ENCODE results near the gene KRTAP26-1.
A peak's percentile ranks its signal among the peaks of the same experiment; 100 is the strongest.

Gene KRTAP26-1, protein sequence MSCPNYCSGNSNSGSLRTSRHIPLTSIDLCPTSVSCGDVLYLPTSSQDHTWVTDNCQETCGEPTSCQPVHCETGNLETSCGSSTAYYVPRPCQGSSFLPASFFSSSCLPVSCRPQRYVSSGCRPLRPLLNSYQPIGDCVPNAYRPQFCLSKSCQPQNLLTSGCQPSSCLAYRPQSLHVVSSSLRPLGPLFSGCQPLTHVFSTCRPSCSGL

DNA sequence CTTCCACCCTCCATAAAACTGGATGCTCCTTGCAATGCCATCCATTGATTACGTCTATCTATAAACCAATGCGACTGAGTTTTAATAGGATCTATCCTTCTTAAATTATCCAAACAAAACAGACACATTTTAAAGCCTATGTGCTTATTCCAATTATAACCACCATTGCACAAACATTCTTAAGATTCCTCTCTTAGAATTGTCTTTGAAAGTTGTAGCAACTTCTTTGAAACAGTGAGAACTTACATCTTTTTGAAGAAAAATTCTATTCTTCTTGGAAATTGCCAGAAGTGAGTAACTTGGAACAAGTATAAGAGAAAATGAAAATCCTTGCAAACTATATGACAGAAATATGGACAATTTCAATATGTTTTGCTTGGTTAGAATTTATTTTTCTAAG lies at the start of gene KRTAP26-1:
TSS of gene KRTAP26-1 (minus strand) at position 101 of the 400 bp plus-strand sequence. CDS start 280 bp downstream, outside the sequence.
- no peak for DNase-seq

DNA sequence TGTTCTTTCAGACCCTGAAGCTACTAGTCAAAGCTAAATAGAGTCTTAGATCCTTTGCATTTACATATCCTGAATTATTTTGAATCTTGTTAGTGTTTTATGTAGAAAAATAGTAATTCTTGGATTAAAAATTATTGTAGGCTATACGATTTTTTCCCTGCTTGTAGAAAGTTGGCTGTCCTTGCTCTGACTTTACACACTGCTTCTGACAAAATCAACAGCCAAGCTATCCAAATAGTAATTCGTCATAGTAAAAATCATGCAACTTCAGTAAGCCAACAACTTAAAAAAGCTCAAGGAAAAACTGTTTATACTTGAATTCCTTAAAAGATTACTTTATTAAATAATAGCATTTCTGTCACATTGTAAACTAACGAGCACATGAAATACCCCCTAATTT lies 35.8 kb upstream of the KRTAP26-1 start:
- no peak for DNase-seq

DNA sequence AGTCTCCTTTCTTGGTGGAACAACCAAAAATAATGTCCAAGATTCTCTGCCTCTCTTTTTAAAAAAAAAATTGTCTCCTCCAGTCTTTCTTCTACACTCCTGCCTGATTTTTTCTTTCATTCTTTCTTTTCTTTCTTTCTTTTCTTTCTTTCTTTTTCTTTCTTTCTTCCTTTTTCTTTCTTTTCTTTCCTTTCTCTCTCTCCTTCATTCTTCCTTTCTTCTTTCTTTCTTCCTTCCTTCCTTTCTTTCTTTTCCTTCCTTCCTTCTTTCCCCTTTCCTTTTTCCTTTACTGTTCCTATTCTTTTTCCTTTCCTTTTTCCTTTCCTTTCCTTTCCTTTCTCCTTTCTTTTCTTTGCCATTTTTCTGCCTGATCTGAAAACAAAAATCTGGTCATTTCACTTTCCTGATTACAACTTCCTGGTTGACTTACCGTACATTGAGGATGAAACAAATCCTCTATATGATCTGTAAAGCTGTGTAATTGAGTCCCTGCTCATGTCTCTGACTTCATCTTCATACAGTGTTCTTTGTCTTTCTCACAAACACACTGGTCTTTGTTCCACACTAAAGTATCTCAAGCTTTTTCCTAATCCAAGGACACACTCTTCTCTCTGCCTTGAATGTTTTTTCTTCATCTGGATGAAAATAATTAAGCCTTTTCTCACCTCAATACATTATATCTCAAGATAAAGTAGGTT lies 34.3 kb upstream of the KRTAP26-1 start:
- DNase-seq = no peak

DNA sequence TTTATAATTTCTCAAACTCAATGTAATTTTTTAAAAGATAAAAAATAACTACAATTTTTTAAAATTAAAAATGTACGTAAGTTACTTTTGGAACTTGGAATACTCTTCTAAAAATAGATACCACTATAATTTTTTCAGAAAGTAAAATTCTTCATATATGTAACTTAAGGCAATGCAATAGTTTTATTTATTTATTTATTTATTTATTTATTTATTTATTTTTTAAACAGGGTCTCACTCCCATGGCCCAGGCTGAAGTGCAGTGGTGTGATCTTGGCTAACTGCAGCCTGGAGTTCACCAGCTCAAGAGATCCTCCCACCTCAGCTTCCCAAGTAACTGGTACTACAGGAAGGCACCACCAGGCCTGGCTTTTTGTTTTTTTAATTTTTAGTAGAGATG lies 31.4 kb upstream of the KRTAP26-1 start:
- DNase-seq = no peak

DNA sequence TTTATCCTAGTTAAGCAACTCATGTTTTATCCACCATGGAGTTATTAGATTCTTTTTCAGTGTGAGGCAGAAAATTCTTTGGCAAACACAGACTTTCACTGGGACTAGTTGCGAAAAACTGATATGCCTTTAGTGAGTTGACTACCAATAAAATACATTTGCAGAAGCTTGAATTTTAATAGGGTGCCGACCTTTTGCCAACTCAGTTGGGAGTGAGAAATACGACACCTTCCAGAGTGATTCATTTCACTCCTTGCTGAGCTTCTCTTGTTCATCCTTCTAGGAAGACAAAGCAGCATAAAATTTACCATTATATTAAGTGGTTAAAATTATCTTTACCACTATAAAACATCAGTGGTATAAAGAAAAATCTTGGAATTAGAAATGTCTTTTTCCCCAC lies 29.5 kb upstream of the KRTAP26-1 start:
- peak; percentile 76 for DNase-seq

DNA sequence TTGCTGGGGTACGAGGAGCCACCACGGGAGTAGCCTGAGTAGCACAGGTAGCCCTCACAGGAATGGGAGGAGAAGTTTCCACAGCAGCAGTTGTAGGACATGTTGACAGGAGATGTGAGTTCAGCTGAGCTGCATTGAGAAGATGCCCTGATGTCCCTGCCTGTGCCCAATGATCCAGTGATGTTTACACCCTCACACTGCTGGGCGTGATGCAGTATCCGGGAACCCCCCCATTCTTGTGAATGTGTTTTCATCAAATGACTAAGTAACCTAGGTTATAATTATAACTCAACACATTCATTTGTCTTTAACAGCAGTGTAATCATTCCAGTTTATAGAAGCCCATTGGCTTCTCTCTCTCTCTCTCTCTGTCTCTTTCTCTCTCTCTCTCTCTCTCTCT lies 28.4 kb upstream of the KRTAP26-1 start, which contains the start of gene KRTAP23-1:
TSS of gene KRTAP23-1 (minus strand) at position 101 of the 400 bp plus-strand sequence. CDS start at position 101, 0 bp downstream.
- DNase-seq = no peak

DNA sequence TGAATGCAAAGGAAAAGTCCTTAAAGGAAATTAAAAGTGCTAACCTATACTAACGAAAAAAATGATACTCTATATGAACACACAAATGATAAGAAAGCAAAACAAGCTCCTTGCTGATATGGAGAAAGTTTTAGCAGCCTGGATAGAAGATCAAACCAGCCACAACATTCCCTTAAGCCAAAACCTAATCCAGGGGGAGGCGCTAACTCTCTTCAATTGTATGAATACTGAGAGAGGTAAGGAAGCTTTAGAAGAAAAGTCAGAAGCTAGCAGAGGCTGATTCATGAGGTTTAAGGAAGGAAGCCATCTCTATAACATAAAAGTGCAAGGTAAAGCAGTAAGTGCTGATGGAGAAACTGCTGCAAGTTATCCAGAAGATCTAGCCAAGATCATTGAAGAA lies 24.9 kb upstream of the KRTAP26-1 start:
- DNase-seq = no peak

DNA sequence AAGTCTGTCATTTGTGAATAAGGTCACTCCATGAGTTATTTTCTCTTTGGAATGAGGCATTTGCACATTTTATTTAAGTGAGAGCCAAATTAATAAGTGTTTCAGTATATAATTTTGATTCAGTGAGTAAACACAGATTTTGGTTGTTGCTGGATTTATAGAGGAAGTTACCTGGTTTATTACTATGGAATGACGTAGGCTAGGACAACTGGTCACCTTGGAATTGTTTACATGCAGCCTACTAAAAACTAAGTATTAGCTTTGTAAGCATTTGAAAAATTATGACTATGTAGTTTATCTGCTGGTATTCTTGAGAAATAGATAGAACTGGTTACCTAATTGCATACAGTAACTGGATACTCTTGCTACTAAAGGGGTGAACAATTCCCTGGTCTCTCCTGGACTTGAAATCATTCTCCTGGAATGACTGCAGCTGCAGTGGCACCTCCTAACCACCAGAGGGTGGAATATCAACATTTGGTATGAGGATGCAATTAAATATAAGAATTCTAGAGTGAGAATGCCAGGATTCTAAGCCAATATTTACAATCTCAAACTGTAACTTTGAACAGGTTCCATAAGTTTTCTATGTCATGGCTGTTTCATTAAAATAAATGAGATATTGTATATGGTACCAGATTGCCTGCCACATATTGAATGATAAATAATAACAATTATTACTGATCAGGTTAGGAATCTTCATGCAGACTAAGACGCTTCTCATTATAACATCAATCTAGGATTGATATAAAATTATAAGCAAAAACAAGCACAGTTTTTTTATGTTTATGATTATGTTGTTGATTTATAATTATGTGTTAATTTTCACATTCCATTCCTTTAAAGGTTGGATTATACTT lies 20.8 kb upstream of the KRTAP26-1 start:
- DNase-seq = peak; percentile 26

DNA sequence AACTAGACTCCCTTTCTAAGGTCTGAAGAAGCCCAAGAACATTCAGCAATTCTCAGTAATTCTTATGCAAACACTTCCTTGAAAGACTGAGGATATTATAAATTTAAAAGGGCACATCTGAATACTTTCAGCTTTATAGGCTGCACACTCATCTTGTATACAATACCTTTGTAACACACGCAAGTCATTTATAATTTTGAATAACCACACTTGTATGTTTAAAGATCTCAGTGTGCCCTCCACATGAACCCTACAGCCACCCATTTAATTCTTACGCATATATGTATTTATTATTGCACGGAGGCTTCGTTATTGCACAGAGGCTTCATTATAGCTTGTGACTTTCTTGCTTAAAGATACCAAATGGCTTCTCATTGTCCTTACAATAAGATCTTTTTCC lies 18.6 kb upstream of the KRTAP26-1 start:
- no peak for DNase-seq

DNA sequence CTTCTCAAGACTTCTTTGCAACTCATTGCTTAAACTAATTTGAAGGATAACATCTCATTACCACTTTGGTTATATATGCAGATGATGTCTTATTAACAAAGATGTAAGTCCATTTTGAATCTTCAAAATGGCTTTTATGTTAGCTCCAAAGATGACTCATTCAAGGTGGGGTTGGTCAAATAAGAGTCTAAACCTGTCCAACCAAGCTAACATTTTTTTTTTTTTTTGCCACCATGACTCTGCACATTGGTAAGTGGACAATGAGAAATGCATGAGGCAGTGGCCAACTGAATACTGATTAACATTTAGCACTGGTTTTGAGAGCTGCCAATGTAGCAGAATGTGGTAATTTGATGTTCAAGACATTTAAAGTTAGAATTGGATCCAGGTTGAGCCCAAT lies 17.7 kb upstream of the KRTAP26-1 start:
- DNase-seq = no peak

DNA sequence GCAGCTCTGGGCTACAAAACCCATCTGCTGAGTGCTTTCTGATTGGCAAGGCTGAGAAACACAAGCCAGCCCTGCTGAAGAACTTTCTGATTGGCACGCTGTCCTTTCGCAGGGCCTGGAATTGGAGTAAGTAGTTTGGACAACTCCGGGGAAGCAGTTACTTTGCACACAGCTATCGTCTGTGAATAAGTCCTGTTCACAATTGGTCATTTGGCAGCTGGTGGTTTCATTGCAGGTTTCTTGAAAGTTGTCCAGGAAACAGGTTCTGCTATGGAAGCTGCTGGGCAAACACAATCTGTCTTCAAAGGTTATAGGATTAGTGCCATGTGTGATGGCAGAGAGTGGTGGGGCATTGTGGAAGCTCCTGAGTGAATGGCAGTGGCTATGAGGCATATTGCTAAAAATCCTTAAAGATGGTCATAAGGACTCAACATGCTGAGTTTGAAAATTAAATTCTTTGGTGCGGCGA lies 17.2 kb upstream of the KRTAP26-1 start, which contains the start of gene KRTAP27-1:
TSS of gene KRTAP27-1 (minus strand) at position 419 of the 469 bp plus-strand sequence. CDS start at position 393, 26 bp downstream.
- DNase-seq = no peak

DNA sequence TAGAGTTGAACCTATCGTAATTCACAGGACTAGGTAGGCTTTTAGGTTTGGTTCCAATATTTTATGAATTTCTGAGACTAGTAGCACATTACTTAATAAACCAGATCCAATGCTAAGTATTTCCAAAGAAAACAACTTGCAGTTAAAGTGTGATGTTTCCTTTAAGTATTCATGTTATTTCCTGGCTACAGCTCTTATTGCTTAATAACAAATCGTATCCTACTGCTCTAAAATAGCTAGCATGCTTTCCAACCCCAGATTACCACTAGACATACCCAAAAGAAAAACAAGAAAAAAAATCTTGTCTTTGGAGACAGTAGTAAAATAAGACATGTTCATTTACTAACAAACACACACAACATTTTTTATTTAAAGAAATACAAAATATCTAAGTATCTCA lies 16.5 kb upstream of the KRTAP26-1 start:
- no peak for DNase-seq

DNA sequence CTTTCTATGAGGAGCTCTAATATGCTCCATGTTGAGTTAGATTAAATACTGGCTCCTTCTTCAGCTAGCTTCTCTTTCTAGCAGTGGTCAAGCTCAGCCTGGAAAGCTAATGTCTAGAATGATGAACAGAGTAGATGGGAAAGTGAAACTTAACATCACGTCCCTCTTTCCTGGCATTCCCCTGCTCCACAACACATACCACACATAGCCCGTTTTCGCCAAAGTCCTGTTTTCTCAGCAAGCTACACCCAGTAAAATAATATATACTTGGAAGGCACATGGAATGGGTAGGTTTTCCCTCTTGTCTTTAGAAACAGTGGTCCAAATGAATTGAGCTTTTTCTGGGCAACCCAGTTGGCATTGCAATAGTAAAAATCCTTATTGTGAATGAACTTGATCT lies 13.6 kb upstream of the KRTAP26-1 start:
- DNase-seq = no peak

DNA sequence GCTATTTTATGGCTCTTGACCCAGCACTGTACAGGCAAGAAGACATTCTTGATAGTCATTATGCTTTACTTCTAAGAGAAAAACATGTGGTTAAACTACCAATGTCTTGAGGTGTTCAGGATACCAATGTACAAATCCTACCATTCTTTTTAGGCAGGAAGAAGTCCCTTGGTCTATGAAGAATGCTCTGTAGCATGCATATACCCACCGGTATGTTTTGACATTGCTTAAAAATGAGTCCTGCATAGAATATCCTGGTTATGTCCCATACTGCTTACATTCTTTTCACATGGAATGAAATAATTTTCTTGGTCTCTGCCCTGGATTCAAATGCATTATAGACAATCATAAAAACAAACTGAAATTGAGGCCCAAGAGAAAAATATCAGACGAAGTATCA lies 12.6 kb upstream of the KRTAP26-1 start:
- no peak for DNase-seq

DNA sequence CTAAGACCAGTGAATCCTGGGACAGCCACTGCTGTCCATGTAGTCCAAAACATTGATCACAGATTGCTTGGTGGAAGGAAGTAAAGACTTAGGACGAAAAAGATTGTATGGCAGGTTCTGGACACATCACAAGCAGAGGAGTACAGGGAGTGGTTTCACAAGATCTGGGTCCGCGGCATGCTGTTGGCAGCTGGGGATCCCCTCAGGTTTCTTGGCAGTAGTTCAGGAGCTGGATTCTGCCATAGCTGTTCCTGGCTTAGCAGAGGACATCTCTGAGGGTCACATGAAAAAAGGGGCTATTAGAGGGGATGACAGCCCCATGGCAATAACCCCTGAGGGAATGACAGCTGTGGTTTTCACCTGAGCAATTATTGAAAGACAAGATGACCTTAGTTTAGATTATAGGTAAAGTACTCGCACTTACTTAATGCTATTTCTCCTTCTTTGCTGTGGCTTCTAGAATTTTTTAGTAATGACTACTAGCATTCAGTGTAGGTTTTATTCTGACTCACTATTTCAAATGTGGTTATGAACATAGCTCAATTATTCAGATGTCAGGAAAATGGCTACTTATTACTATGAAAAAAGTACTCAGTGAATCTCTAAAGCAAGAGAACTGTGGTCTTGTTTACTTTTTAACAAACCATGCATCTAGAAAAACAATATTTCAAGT lies 9.2 kb upstream of the KRTAP26-1 start:
- DNase-seq = no peak

DNA sequence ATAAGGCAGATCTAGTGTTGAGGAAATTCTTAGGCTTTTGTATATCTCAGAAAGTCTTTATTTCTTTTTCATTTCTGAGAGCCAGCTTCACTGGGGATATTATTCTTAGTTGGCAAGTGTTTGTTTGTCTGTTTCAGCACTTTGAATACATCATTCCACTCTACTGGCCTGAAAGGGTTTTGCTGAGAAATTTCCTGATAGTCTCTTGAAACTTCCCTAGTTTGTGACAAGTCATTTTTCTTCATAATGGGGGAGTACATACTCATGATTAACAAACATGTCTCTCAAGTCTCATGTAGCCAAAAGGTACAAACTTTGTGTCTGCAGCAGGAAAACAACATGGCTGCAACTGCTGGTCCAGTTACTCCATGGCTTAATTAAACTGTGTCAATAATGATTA lies 6.3 kb upstream of the KRTAP26-1 start:
- DNase-seq = no peak

DNA sequence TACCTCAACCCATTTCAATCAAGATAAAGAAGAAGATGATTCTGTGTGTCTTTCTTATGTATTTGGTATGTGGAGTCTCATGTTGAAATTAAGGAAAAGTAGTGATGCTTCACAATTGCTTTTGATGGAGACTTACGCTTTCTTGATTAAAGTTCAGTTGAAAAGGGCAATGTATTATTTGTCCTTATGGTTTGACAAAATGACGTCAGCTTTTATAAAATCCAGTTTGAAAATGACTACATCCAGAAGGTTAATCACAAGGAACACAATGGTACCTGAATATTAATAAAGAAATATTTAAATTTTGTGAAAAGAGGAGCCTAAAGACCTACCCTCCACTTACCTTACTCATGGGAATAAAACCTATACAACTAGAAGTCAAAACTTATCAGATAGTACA lies 4.4 kb downstream of the KRTAP26-1 start:
- no peak for DNase-seq

DNA sequence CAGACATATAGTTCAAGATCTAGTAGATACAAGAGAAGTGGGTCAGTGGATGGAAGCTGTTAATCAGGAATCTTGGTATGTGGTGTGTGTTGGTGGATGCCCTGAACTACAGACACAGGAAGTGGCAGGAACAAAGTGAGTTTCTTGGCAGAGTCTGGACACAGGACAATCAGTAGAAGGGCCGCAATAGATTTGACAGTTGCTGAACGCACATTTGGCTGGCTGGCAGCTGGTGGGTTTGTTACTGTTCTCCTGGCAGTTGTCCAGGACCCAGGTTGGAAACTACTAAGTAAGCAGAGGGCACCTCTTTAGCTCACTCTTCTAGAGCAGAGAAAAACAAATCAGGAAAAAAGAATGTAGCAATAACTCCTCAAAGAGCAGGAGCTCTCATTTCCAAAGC lies 13.2 kb downstream of the KRTAP26-1 start:
- no peak for DNase-seq

DNA sequence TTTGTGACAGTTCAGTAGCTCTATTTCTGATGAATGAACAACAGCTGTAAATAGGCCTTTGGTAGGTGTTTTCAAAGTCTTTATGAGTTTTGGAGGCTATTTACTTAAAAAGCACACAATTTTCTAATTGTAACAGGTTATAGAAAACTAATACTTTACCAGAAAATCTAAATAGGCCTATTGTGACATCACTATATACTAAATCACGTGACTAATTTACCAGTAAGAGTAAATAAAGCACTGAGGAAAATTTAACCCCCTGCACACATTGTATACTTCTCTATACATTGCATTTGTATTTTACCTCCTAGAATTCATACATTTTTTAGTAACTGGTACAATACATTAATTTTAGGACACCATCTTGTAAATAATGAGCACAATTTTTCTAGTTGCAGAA lies 15.0 kb downstream of the KRTAP26-1 start:
- DNase-seq = no peak

DNA sequence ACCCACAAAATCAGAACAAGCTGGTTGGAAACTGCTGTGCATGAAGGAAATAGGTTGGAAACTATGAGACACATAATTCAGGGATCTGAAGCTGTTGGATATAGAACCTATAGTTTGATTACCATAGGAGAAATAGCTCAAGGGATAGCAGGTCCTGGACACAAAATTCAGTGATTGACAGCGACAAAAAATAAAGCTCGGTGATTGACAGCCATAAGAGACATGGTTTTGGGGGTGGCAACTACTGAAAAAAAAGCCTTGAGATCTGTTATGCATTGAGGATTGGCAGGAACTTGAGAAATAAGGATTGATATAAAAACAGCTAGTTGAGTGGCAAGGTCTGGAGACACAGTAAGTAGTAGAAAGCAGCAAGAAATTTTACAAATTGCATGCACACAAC lies 30.9 kb downstream of the KRTAP26-1 start, which contains the start of gene KRTAP25-1:
TSS of gene KRTAP25-1 (minus strand) at position 300 of the 400 bp plus-strand sequence. CDS start at position 276, 24 bp downstream.
- no peak for DNase-seq

DNA sequence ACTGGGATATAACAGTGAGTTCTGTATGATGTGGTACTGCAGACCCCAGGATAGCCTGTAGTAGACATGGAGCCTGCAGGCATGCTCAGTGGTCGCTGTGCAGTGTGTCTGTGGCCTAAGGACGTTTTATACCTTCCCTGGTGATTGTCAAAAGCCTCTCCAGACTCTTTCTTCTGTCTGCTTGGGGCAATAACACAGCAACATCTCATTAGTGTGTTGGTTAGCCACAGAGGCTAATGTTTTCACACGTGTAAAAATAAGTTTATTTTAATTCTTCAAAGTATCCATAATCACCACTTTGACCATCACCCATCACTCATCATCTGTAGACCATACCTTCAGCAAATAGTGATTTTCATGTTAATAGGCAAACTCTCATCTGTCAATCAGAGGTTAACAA lies 37.3 kb downstream of the KRTAP26-1 start, which contains the start of gene KRTAP24-1:
TSS of gene KRTAP24-1 (minus strand) at position 101 of the 400 bp plus-strand sequence. CDS start at position 83, 18 bp downstream.
- DNase-seq = no peak

DNA sequence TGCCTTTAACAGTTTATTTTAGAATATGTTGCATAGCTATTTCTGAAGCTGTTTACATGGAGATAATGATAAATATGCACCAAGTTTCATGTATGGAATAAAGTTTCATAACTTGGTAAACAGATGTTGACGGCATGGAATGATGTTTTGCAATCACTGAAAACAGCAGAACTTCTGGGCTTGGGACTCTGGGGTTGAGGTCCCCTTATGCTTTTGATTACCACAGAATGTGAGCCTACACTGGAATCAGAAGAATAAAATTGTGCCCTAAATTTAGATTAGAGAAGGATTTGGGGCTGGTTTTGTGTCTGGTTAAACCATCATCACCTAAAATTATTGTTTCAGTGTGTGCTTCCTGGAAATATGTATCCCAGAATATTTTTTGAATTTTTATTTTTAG lies 48.5 kb downstream of the KRTAP26-1 start:
- no peak for DNase-seq

DNA sequence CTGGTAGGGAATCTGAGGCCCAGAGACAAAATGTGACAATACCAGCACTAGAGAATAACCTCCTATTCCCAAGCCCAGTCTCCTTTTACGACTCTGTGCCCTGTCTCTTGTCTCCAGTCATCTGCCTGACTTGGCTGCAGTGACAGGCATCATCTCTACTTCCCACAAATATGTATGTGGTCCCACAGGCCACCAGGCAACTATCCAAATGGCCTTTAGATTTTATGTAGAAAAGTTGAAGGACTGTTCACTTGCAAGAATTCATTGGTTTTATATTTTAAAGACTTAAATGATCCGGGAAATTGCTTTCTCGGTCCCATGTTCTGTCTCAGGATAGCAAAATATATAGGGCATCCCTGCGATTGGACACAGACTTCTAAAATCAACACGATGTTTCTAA lies 49.0 kb downstream of the KRTAP26-1 start:
- DNase-seq = no peak

All from NCI-H146 (cell line).